ENCODE results near the gene CCR3. TPM values are rescaled to one million over a fixed set of nuclear protein-coding genes. Genes with fewer than 3 reads are reported as not detected.

Gene CCR3
- total RNA-seq, 2 experiments from 2014 or later = not detected

GRCh38 chr3:46281551-46281950 is 39.3 kb downstream of the CCR3 start:
- TF ChIP-seq CTCF (IDR thresholded peaks at IDR 0.05) = no peak
- Mint-ChIP-seq H3K4me3 (no peak overlapping the region), H3K27me3 (peaks cover 1% of the 10 kb centered on the region), H3K4me1 (ENCODE audit: low read depth) (peaks cover 88% of the 10 kb centered on the region), H3K27ac (no peak overlapping the region), H3K36me3 (ENCODE audit: low read depth) (peaks cover 20% of the 10 kb centered on the region), H3K9me3 (peaks cover 18% of the 10 kb centered on the region)
- DNase-seq = no peak
- no peak for ATAC-seq
- intact Hi-C loops (cut with micrococcal nuclease) = loop anchor here (2.0 to 5.0 kb wide), 2 partner anchors 17 to 184 kb away; no protein-coding TSS in a partner anchor
- ChIA-PET CTCF (interaction anchor here (1.3 to 1.5 kb wide), 2 partner anchors 97 to 184 kb away, joined by 3 read pairs; no protein-coding TSS in a partner anchor), POLR2A (interaction anchor here (3.5 kb wide), 1 partner anchor 88 kb away, joined by 21 read pairs; the partner anchor contains the start of gene CCR5)

GRCh38 chr3:46282041-46282440 is 39.8 kb downstream of the CCR3 start:
- intact Hi-C loops (cut with micrococcal nuclease) = loop anchor here (5.0 kb wide), 1 partner anchor 185 kb away; no protein-coding TSS in a partner anchor
- H3K4me3 Mint-ChIP-seq = no peak overlapping the region
- peaks cover 18% of the 10 kb centered on the region for H3K9me3 Mint-ChIP-seq
- TF ChIP-seq CTCF (IDR thresholded peaks at IDR 0.05) = no peak
- CTCF ChIA-PET = interaction anchor here (1.3 kb wide), 1 partner anchor 96 kb away, joined by 3 read pairs; no protein-coding TSS in a partner anchor
- H3K27me3 Mint-ChIP-seq = peaks cover 1% of the 10 kb centered on the region
- H3K4me1 Mint-ChIP-seq (ENCODE audit: low read depth) = peaks cover 85% of the 10 kb centered on the region
- DNase-seq = no peak
- peaks cover 18% of the 10 kb centered on the region for H3K36me3 Mint-ChIP-seq (ENCODE audit: low read depth)
- ATAC-seq = no peak
- POLR2A ChIA-PET = no interaction called here
- H3K27ac Mint-ChIP-seq = peak overlapping the region; percentile 80

- CTCF ChIA-PET = interaction anchor here (1.5 kb wide), 1 partner anchor 88 kb away, joined by 4 read pairs; the partner anchor contains the start of gene CCR5
- no peak overlapping the region for H3K4me3 Mint-ChIP-seq
- DNase-seq (no peak), ATAC-seq (no peak)
- TF ChIP-seq CTCF (IDR thresholded peaks at IDR 0.05) = no peak
- peaks cover 1% of the 10 kb centered on the region for H3K27me3 Mint-ChIP-seq
- intact Hi-C loops (cut with micrococcal nuclease) = loop anchor here (5.0 kb wide), 1 partner anchor 185 kb away; no protein-coding TSS in a partner anchor
- peaks cover 81% of the 10 kb centered on the region for H3K4me1 Mint-ChIP-seq (ENCODE audit: low read depth)
- H3K27ac Mint-ChIP-seq = peak overlapping the region; percentile 80
- peaks cover 18% of the 10 kb centered on the region for H3K9me3 Mint-ChIP-seq
- H3K36me3 Mint-ChIP-seq (ENCODE audit: low read depth) = peaks cover 15% of the 10 kb centered on the region
- POLR2A ChIA-PET = interaction anchor here (1.0 kb wide), 1 partner anchor 16 kb away, joined by 3 read pairs; no protein-coding TSS in a partner anchor
Measured at GRCh38 chr3:46282696-46283095, 40.4 kb downstream of the CCR3 start.

- POLR2A ChIA-PET = interaction anchor here (1.8 to 2.6 kb wide), 2 partner anchors 16 to 86 kb away, joined by 11 to 12 read pairs; partner anchors contain the start of gene CCR5
Measured at GRCh38 chr3:46283881-46284450, 41.7 kb downstream of the CCR3 start.

More at GRCh38 chr3:46283881-46284450, 41.7 kb downstream of the CCR3 start:
- peaks cover 1% of the 10 kb centered on the region for H3K27me3 Mint-ChIP-seq
- H3K36me3 Mint-ChIP-seq (ENCODE audit: low read depth) = peaks cover 9% of the 10 kb centered on the region
- peak overlapping the region; percentile 80 for H3K27ac Mint-ChIP-seq
- H3K4me1 Mint-ChIP-seq (ENCODE audit: low read depth) = peaks cover 73% of the 10 kb centered on the region
- intact Hi-C loops (cut with micrococcal nuclease) = loop anchor here (5.0 kb wide), 1 partner anchor 187 kb away; no protein-coding TSS in a partner anchor
- no peak for TF ChIP-seq CTCF (IDR thresholded peaks at IDR 0.05)
- no peak overlapping the region for H3K4me3 Mint-ChIP-seq
- peak; percentile 14 for ATAC-seq
- DNase-seq = no peak
- peaks cover 14% of the 10 kb centered on the region for H3K9me3 Mint-ChIP-seq
- CTCF ChIA-PET = interaction anchor here (1.1 to 1.7 kb wide), 5 partner anchors 7 to 87 kb away, joined by 3 to 4 read pairs (median 4); partner anchors contain the start of gene CCR5

Measured in activated CD8-positive, alpha-beta T cell treated with anti-CD3 and anti-CD28 coated beads for 36 hours (primary cell).